Retinal pigment epithelial cell (primary cell): ENCODE measurements around the gene VOPP1.
"Not testable (repeated sequence)": the region's sequence is repeated elsewhere in the genome, so short reads cannot be mapped to it uniquely, and the experiment has no call there.

ENCODE experiments used
- DNase-seq: peaks from one replicate; pipeline ENCODE4 v3.0.0-alpha.2; 2010; ENCODE audit warnings: low read depth
- H3K4me3 ChIP-seq: 2 replicates; pipeline ENCODE4 v1.5.1; 2011; ENCODE audit warnings: mild to moderate bottlenecking, low read length, control low read depth, moderate library complexity
- CTCF ChIP-seq: conservative IDR thresholded peaks from 2 replicates; pipeline ENCODE4 v1.5.1; 2011; ENCODE audit warnings: low read depth, low read length, control low read depth, inconsistent platforms

Gene VOPP1

GRCh38 chr7:55514546-55515265 lies 57.6 kb downstream of the VOPP1 start:
- no peak for DNase-seq
- no peak overlapping the region for H3K4me3 ChIP-seq
- TF ChIP-seq CTCF: no peak

GRCh38 chr7:55513868-55514267 lies 58.4 kb downstream of the VOPP1 start:
- no peak for DNase-seq
- no peak overlapping the region for H3K4me3 ChIP-seq
- TF ChIP-seq CTCF: no peak

- no peak for TF ChIP-seq CTCF
- DNase-seq: no peak
- no peak overlapping the region for H3K4me3 ChIP-seq
Measured at GRCh38 chr7:55512635-55513191, 59.6 kb downstream of the VOPP1 start.

- DNase-seq: no peak
- TF ChIP-seq CTCF: no peak
- no peak overlapping the region for H3K4me3 ChIP-seq
Measured at GRCh38 chr7:55510621-55511020, 61.7 kb downstream of the VOPP1 start.

GRCh38 chr7:55510206-55510605 lies 62.1 kb downstream of the VOPP1 start:
- not testable (repeated sequence) for DNase-seq, H3K4me3 ChIP-seq

- H3K4me3 ChIP-seq: no peak overlapping the region
- TF ChIP-seq CTCF: peak; percentile 21
- peak; percentile 78 for DNase-seq
Measured at GRCh38 chr7:55509322-55509721, 63.0 kb downstream of the VOPP1 start.

- H3K4me3 ChIP-seq: no peak overlapping the region
- TF ChIP-seq CTCF: no peak
- no peak for DNase-seq
Measured at GRCh38 chr7:55508221-55509011, 63.9 kb downstream of the VOPP1 start.
